ENCODE data around the gene CAAP1. TPM values are rescaled to one million over a fixed set of nuclear protein-coding genes. Genes with fewer than 3 reads are reported as not detected.
"Not testable (repeated sequence)": the region's sequence is repeated elsewhere in the genome, so short reads cannot be mapped to it uniquely, and the experiment has no call there.

Gene CAAP1
- total RNA-seq, 1 donor, result 25.5 TPM

- H3K27me3 ChIP-seq (ENCODE audit: insufficient read depth, low read length), result no peaks in the 10 kb centered on the region
- H3K4me3 ChIP-seq (ENCODE audit: low read length), result no peak overlapping the region
- H3K4me1 ChIP-seq (ENCODE audit: insufficient read depth, low read length), result no peaks in the 10 kb centered on the region
- H3K9me3 ChIP-seq (ENCODE audit: low read depth, low read length), result no peaks in the 10 kb centered on the region
These were observed 10.4 kb downstream of the CAAP1 start for GRCh38 chr9:26882154-26882553.

- H3K27me3 ChIP-seq (ENCODE audit: insufficient read depth, low read length), result no peaks in the 10 kb centered on the region
- no peak overlapping the region for H3K4me3 ChIP-seq (ENCODE audit: low read length)
- no peaks in the 10 kb centered on the region for H3K9me3 ChIP-seq (ENCODE audit: low read depth, low read length)
- H3K4me1 ChIP-seq (ENCODE audit: insufficient read depth, low read length), result no peaks in the 10 kb centered on the region
These were observed 12.3 kb downstream of the CAAP1 start for GRCh38 chr9:26880262-26880661.

GRCh38 chr9:26875155-26875554, 17.4 kb downstream of the CAAP1 start:
- not testable (repeated sequence) for H3K9me3 ChIP-seq (ENCODE audit: low read depth, low read length); H3K4me3 ChIP-seq (ENCODE audit: low read length); H3K27me3 ChIP-seq (ENCODE audit: insufficient read depth, low read length); H3K4me1 ChIP-seq (ENCODE audit: insufficient read depth, low read length)

- Histone ChIP-seq H3K4me3 (ENCODE audit: low read length) (no peak overlapping the region), H3K27me3 (ENCODE audit: insufficient read depth, low read length) (no peaks in the 10 kb centered on the region), H3K4me1 (ENCODE audit: insufficient read depth, low read length) (no peaks in the 10 kb centered on the region), H3K9me3 (ENCODE audit: low read depth, low read length) (no peaks in the 10 kb centered on the region)
These were observed 22.3 kb downstream of the CAAP1 start for GRCh38 chr9:26870292-26870691.

- Histone ChIP-seq H3K4me3 (ENCODE audit: low read length) (no peak overlapping the region), H3K9me3 (ENCODE audit: low read depth, low read length) (no peaks in the 10 kb centered on the region), H3K4me1 (ENCODE audit: insufficient read depth, low read length) (no peaks in the 10 kb centered on the region), H3K27me3 (ENCODE audit: insufficient read depth, low read length) (no peaks in the 10 kb centered on the region)
These were observed 29.5 kb downstream of the CAAP1 start for GRCh38 chr9:26863074-26863473.

GRCh38 chr9:26856413-26857032, 36.1 kb downstream of the CAAP1 start:
- Histone ChIP-seq H3K4me1 (ENCODE audit: insufficient read depth, low read length) (no peaks in the 10 kb centered on the region), H3K4me3 (ENCODE audit: low read length) (no peak overlapping the region), H3K27me3 (ENCODE audit: insufficient read depth, low read length) (no peaks in the 10 kb centered on the region), H3K9me3 (ENCODE audit: low read depth, low read length) (no peaks in the 10 kb centered on the region)

GRCh38 chr9:26850995-26851394, 41.6 kb downstream of the CAAP1 start:
- Histone ChIP-seq H3K9me3 (ENCODE audit: low read depth, low read length) (no peaks in the 10 kb centered on the region), H3K4me1 (ENCODE audit: insufficient read depth, low read length) (no peaks in the 10 kb centered on the region), H3K4me3 (ENCODE audit: low read length) (no peak overlapping the region), H3K27me3 (ENCODE audit: insufficient read depth, low read length) (no peaks in the 10 kb centered on the region)

- H3K4me1 ChIP-seq (ENCODE audit: insufficient read depth, low read length), result no peaks in the 10 kb centered on the region
- H3K9me3 ChIP-seq (ENCODE audit: low read depth, low read length), result no peaks in the 10 kb centered on the region
- H3K4me3 ChIP-seq (ENCODE audit: low read length), result no peak overlapping the region
- H3K27me3 ChIP-seq (ENCODE audit: insufficient read depth, low read length), result no peaks in the 10 kb centered on the region
These were observed 58.8 kb downstream of the CAAP1 start for GRCh38 chr9:26833792-26834191.

GRCh38 chr9:26828391-26828955, 64.1 kb downstream of the CAAP1 start:
- not testable (repeated sequence) for H3K27me3 ChIP-seq (ENCODE audit: insufficient read depth, low read length); H3K4me3 ChIP-seq (ENCODE audit: low read length); H3K9me3 ChIP-seq (ENCODE audit: low read depth, low read length); H3K4me1 ChIP-seq (ENCODE audit: insufficient read depth, low read length)

- H3K4me3 ChIP-seq (ENCODE audit: low read length), result no peak overlapping the region
- H3K9me3 ChIP-seq (ENCODE audit: low read depth, low read length), result no peaks in the 10 kb centered on the region
- H3K4me1 ChIP-seq (ENCODE audit: insufficient read depth, low read length), result no peaks in the 10 kb centered on the region
- peaks cover 1% of the 10 kb centered on the region for H3K27me3 ChIP-seq (ENCODE audit: insufficient read depth, low read length)
These were observed 77.8 kb downstream of the CAAP1 start for GRCh38 chr9:26814799-26815198.

- Histone ChIP-seq H3K27me3 (ENCODE audit: insufficient read depth, low read length) (peaks cover 3% of the 10 kb centered on the region), H3K4me1 (ENCODE audit: insufficient read depth, low read length) (no peaks in the 10 kb centered on the region), H3K4me3 (ENCODE audit: low read length) (no peak overlapping the region), H3K9me3 (ENCODE audit: low read depth, low read length) (no peaks in the 10 kb centered on the region)
These were observed 79.4 kb downstream of the CAAP1 start for GRCh38 chr9:26813247-26813646.

GRCh38 chr9:26812217-26812616, 80.4 kb downstream of the CAAP1 start:
- H3K4me3 ChIP-seq (ENCODE audit: low read length), result no peak overlapping the region
- H3K9me3 ChIP-seq (ENCODE audit: low read depth, low read length), result no peaks in the 10 kb centered on the region
- H3K4me1 ChIP-seq (ENCODE audit: insufficient read depth, low read length), result no peaks in the 10 kb centered on the region
- H3K27me3 ChIP-seq (ENCODE audit: insufficient read depth, low read length), result peaks cover 3% of the 10 kb centered on the region

- Histone ChIP-seq H3K4me3 (ENCODE audit: low read length) (no peak overlapping the region), H3K4me1 (ENCODE audit: insufficient read depth, low read length) (no peaks in the 10 kb centered on the region), H3K27me3 (ENCODE audit: insufficient read depth, low read length) (peaks cover 3% of the 10 kb centered on the region), H3K9me3 (ENCODE audit: low read depth, low read length) (no peaks in the 10 kb centered on the region)
These were observed 81.5 kb downstream of the CAAP1 start for GRCh38 chr9:26811106-26811505.

GRCh38 chr9:26809795-26810194, 82.8 kb downstream of the CAAP1 start:
- Histone ChIP-seq H3K27me3 (ENCODE audit: insufficient read depth, low read length) (peaks cover 3% of the 10 kb centered on the region), H3K9me3 (ENCODE audit: low read depth, low read length) (no peaks in the 10 kb centered on the region), H3K4me3 (ENCODE audit: low read length) (no peak overlapping the region), H3K4me1 (ENCODE audit: insufficient read depth, low read length) (no peaks in the 10 kb centered on the region)

- Histone ChIP-seq H3K9me3 (ENCODE audit: low read depth, low read length) (no peaks in the 10 kb centered on the region), H3K4me1 (ENCODE audit: insufficient read depth, low read length) (no peaks in the 10 kb centered on the region), H3K27me3 (ENCODE audit: insufficient read depth, low read length) (peaks cover 3% of the 10 kb centered on the region), H3K4me3 (ENCODE audit: low read length) (no peak overlapping the region)
These were observed 85.4 kb downstream of the CAAP1 start for GRCh38 chr9:26807161-26807560.

- H3K27me3 ChIP-seq (ENCODE audit: insufficient read depth, low read length), result no peaks in the 10 kb centered on the region
- no peaks in the 10 kb centered on the region for H3K4me1 ChIP-seq (ENCODE audit: insufficient read depth, low read length)
- H3K4me3 ChIP-seq (ENCODE audit: low read length), result no peak overlapping the region
- no peaks in the 10 kb centered on the region for H3K9me3 ChIP-seq (ENCODE audit: low read depth, low read length)
These were observed 89.7 kb downstream of the CAAP1 start for GRCh38 chr9:26802921-26803320.

Measured in mononuclear cell (primary cell).